Measurements from ENCODE around the gene FAM53C.

DNA sequence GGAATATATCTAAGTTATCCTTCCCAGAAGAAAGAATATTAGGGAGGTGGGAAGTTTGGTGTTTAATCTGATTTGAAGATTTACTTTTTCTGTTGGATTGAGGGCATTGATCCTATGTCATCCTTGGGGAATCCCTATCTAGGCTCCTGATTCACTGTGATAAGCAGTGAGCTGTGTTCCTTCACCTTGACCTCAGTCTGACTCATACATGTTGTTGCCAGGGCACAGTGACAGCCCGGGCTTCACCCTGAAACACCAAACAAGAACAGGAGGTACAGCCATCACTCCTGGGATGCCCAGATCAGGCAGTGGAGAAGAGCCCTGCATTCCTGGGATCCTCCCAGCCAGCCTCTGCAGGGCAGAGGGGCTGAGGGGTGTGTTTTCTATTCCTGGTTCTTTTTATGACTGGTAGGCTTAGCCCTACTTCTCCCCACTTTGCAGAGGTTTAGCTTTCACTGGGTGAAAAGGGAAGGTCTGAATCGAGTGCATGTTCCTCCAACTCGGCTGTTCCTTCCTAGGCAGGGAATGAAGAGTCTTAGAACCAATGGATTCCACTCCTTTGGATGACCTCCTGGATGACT is 3.1 kb upstream of the FAM53C start:
- TF ChIP-seq, protein P1, sequence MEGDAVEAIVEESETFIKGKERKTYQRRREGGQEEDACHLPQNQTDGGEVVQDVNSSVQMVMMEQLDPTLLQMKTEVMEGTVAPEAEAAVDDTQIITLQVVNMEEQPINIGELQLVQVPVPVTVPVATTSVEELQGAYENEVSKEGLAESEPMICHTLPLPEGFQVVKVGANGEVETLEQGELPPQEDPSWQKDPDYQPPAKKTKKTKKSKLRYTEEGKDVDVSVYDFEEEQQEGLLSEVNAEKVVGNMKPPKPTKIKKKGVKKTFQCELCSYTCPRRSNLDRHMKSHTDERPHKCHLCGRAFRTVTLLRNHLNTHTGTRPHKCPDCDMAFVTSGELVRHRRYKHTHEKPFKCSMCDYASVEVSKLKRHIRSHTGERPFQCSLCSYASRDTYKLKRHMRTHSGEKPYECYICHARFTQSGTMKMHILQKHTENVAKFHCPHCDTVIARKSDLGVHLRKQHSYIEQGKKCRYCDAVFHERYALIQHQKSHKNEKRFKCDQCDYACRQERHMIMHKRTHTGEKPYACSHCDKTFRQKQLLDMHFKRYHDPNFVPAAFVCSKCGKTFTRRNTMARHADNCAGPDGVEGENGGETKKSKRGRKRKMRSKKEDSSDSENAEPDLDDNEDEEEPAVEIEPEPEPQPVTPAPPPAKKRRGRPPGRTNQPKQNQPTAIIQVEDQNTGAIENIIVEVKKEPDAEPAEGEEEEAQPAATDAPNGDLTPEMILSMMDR (IDR thresholded peaks at IDR 0.05; ENCODE audit: low read length): no peak
- TF ChIP-seq EZH2 (IDR thresholded peaks at IDR 0.05; ENCODE audit: borderline replicate concordance, low read length): no peak
